T follicular helper cell (primary cell): ENCODE results near the gene PRKCE.

Experiments used
- DNase-seq: peaks from one replicate; pipeline ENCODE4 v3.0.0-alpha.2; 2020; ENCODE audit warnings: low read depth

The PRKCE gene

DNA sequence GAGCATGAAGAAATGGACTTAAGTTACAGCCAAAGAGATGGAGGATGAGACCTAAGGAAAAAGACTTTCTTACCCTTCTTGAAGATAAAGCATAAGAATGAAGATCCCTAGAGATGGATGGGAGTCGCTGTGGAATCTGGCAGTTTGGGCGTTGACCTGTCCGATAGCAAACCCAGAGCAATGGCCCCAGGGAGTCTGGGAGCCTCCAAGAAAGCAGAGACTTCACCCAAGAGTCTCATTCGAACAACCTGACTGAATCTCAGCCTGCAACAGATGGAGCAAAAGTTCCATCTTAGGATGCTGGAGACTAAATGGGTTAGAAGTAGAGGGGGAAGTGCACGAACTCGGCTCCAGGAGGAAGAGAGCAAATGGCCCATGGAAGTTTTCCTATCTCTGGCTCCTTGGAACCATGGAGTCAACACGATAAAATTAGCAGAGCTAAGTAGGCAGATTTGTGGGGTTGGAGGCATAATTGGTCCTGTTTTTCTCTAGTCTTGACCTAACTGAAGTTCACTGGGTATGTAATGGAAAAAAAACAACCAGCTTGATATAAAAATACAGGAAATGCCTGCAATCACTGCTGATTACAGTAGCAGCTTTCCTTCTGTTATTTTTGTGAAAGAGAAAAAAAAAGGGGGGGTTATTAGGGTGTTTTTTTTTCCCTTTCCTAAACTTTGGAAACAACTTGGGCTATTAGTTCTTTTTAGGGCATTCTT, 467.3 kb downstream of the PRKCE start:
- no peak for DNase-seq

DNA sequence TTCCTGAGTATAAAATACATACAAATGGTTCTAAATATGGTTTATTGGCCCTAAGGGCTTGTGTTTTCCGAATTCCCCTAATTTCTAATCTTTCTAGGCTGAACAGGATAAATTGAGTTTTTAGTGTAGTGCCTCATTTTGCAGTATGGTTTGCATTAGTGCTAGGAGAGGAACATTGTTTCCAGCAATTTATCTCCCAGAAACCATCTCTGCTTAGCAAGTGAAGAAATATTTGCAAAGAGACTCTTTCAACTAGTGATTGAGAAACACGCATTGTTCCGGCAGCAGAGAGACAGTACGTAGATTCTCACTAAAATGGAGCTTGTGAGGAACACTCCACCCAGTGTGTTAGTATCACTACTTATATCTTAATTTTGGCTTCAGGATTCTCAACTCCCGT, 468.0 kb downstream of the PRKCE start:
- no peak for DNase-seq

- DNase-seq: no peak
Measured at GRCh38 chr2:46120792-46121555, 469.5 kb downstream of the PRKCE start.

DNA sequence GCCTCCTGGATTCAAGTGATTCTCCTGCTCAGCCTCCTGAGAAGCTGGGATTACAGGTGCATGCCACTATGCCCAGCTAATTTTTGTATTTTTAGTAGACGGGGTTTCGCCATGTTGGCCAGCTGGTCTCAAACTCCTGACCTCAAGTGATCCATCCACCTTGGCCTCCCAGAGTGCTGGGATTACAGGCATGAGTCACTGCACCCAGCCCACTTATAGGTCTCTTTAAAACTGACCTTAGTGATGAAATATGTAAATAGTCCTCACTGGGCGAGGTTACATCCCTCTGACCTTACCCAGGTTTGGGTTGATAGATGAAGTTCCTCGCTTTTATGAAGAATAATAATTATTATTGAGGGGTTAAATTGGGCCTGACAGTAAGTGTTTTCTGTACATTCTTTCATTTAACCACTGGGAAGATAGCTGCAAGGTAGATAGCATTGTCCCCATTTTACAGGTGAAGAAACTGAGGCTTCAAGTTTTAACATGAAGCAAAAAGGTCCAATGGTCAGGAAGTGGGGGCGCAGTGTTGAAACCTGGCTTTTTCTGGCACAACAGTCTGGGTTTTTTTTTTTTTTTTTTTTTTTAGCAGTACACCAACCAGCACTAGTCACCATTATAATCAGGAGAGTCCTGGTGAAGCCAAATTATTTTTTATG, 471.0 kb downstream of the PRKCE start:
- DNase-seq: no peak

DNA sequence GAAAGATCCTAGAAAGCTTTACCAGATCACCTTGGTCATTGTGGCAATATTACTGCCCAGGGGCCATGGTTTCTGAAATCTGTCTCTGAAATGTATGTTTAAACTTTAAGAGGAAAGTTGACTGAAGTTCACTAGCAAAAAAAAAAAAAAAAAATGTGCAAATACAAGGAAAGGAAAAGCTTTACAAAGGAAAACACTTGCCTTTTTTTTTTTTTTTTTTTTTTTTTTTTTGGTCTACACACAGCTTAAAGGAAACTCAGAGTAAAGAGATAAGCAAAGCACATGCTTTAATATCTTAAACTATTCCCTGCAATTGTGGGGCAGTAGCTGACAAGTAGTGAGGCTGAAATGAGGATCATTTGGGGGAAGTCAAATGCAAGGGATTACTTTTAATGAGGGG, 471.5 kb downstream of the PRKCE start:
- DNase-seq: no peak

DNA sequence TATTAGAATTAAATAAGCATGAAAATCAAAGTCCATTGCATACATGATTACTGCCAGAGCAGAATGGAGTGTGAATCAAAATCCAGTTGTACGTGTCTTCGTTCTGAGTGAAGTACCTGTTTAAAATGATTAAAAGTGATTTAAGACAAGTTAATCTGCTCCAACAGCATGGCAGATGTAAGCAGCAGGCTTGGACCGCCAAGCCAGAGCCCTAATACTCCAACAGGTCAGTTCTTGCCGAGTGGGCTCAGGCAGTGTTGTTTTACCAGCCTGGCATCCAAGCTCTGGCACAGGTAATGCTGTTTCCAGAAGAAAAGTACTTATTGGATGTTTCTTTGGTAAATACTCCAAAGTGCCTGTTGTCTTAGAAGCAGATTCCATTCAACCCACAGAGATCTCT, 474.3 kb downstream of the PRKCE start:
- no peak for DNase-seq

DNA sequence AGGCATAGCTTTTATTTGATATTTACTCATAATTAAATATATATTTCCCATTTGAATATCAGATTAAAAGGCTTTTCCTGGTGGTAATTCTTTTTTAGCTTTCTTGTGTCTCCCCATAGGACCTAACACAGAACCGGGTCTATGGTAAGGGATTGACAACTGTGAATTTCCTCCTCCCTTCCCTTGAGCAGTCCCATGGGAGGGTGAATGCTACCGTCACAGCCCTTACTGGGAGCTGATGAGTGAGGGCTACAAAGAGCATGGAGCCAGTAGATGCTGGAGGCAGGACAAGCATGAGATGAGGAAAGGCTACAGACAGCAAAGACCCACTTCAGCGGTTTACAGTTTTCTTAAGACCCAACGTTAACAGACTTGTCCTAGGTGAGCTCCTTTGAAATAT, 475.1 kb downstream of the PRKCE start:
- DNase-seq: no peak

- DNase-seq: no peak
Measured at GRCh38 chr2:46127176-46127575, 475.7 kb downstream of the PRKCE start.

GRCh38 chr2:46130511-46130910, 479.0 kb downstream of the PRKCE start:
- DNase-seq: no peak

- no peak for DNase-seq
Measured at GRCh38 chr2:46132996-46133395, 481.5 kb downstream of the PRKCE start.

DNA sequence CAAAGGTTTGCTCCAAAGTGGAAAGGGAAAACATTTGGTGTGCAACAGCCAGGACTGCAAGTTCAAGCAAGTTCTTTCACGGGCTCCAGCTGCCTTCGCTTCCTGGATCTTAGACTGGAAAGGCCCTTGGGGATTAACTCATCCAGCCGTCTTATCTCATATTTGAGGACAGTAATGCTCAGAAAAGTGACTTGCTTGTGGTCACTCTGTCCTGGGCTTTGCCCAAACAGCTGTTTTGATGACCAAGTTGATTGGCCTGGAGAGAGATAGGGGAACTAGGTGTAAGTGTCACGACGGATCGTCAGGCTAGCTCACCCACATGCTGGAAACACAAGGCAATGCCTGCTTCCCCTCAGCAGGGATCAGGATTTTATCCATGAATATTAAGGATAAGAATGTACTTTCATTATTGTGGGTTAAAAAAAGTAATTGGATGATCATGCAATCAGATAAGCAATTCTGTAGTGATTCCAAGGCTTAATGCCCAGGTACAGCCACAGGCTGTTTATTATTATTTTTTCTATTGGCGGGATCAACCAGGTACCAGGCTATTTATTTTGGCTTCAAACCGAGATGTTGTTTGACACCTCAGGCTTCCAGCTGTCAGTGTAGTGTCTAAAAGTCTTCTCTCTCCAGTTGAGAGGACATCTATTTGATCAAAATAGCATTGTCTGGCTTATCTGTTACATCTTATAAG, 483.2 kb downstream of the PRKCE start:
- no peak for DNase-seq

- no peak for DNase-seq
Measured at GRCh38 chr2:46135228-46135855, 483.9 kb downstream of the PRKCE start.

- DNase-seq: no peak
Measured at GRCh38 chr2:46135958-46136357, 484.5 kb downstream of the PRKCE start.

DNA sequence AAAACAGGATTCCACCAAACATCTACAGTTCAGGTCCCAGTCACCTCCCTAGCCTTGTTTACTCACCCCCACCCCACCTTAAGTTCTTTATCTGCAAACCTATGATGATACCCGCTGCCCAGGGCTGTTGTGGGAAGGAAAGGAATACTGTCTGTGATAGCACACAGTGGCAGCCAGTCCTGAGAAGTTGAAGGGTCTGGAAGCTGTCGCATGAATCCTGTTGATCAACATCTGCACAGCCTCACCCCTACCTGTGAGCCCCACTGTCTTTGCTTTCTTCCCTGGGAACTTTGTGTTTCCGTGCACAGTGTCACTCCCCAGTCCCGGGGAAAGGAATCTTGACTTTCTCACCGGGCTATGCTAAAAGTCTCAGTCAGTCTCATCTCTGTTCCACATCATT, 485.0 kb downstream of the PRKCE start:
- DNase-seq: no peak

GRCh38 chr2:46136953-46137352, 485.5 kb downstream of the PRKCE start:
- no peak for DNase-seq

DNA sequence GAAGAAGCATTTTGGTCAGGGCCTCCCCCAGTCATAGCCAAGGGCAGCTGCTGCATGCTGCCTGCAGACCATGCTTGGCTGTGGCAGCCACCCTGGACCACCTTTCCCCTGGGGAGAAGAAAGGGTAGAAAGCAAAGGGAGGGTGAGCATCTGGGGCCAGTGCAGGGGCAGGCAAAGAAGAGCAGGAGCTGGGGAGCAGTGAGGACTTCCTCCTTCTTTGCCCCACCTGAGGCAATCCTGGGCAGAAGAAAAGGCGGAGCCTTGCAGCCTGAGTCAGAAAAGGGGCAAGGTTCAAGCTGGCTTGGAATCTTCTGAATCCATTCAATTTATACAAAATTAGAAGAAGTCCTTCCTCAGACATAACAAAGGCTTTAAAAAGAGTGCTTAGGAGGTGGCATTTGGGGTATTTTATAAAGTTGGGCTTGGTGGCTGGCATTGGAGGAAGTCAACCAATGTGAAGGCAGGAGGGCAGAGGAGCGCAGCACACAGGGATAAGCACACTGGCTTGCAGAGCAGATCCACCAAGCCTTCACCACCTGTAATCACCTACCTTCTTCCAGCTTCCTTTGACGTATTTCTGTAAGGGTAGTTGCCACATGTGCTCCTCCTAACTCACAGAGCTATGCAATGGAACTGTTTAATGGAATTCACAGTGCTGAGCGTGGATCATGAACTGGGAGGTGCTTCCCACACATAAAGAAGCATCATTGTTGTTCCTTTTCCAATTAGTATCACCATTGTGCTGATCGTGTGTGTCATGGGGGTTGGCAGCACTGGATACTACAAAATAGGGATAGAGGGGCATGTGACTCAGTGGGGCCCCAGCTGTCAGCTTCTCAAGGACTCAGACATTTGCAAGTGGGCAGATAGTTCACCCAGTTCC, 491.3 kb downstream of the PRKCE start:
- DNase-seq: no peak

DNA sequence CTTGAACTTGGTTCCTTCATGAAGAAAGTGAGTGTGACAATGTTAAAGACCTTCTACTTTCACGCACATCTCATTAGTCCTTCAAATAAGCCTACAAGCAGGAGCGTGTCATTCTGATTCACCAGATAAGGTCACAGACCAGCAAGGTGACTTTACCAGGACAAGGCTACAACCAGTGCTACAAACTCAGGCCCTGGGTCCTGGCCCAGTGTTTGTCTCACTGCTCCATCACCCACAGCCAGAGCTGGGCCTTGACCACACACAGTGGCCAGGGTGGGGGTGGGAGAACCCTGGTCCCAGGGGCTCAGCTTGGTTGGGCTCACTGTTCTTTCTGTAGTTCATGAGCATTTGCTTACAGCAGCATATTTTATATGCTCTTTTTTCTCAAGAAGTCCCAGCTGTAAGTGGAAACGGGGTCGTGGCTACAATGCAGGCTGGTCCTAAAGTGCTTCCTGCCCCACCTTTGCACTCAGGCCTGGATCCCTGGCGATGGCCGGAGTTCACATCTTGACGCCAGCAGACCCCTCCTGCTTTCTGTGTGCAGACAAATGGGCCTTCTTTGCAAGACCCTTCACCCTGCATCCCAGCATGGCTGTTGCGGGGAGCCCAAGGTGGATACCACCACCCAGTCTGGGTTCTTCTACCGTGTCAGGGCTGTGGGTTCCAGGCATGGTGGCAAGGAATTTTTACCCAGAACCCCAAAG, 492.1 kb downstream of the PRKCE start:
- DNase-seq: no peak

DNA sequence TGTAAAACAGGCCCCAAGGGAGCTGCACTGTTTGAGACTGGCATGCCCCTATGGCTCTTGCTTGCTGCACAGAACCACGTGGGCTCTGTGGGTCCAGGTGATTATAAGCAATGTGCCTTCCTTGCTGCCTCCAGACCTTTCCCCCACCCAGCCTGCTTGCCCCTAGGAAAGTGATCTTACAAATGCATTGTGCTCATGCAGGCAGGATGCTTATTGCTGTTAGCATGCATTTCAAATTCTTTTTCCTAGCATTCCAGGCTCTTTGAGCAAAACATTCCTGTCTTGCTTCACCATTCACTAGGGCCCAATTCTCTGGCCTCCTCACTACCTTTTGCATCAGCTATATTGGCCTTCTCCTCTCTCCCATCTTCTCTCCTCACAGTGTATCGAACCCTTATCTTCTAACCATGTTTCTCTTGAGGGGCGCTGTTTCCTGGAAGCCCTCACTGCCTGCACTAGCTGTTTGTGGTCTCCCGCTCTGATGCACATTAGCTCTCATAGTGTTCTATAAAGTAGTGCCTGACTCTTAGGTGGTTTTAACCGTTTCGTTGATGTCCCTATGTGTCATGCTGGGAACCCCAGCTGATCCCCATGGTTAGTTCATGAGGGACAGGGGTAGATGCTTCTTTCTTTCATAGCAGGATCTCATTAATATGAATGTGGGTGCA, 492.8 kb downstream of the PRKCE start:
- DNase-seq: no peak

- DNase-seq: no peak
Measured at GRCh38 chr2:46145017-46145416, 493.5 kb downstream of the PRKCE start.

GRCh38 chr2:46145840-46146239, 494.4 kb downstream of the PRKCE start:
- DNase-seq: no peak
